Body of pancreas (tissue), 4 donors: ENCODE measurements around the gene ROBO1. TPM values are rescaled to one million over a fixed set of nuclear protein-coding genes. Genes with fewer than 3 reads are reported as not detected.

ENCODE experiments used
- ATAC-seq: fragments of 150-250 bp; one replicate; pipeline ENCODE4 v1.9.1; 2016
- DNase-seq, 4 donors: peaks; one replicate each; pipeline ENCODE4 v3.0.0-alpha.2; 2019
- H3K27ac ChIP-seq, 4 donors: fragments of 200-600 bp; sonication (generic); 1 replicate in 3 of 4; 2 replicates in 1 of 4; pipeline versions ENCODE4 v1.5.1 to v1.6.1; 2016 to 2019; ENCODE audit warnings: mild to moderate bottlenecking in 1 of 4, mixed read lengths in 1 of 4, moderate library complexity in 1 of 4
- H3K27me3 ChIP-seq, 2 donors: fragments of 200-600 bp; sonication (generic); one replicate each; pipeline ENCODE4 v1.6.0; 2016; ENCODE audit warnings: mild to moderate bottlenecking in 1 of 2
- H3K36me3 ChIP-seq, 2 donors: fragments of 200-600 bp; sonication (generic); replicated peaks in 1 of 2; 2 replicates each; pipeline ENCODE4 v1.5.1; 2016; ENCODE audit warnings: low read depth in 2 of 2; ENCODE audit not compliant: insufficient read depth in 1 of 2
- H3K4me1 ChIP-seq: fragments of 200-600 bp; sonication (generic); one replicate; pipeline ENCODE4 v1.6.0; 2016
- H3K4me3 ChIP-seq, 2 donors: fragments of 200-600 bp; sonication (generic); 1 replicate in 1 of 2; 2 replicates in 1 of 2; pipeline ENCODE4 v1.5.1; 2016 to 2019
- H3K9me3 ChIP-seq, 3 donors: fragments of 200-600 bp; sonication (generic); 1 replicate in 2 of 3; 2 replicates in 1 of 3; pipeline ENCODE4 v1.5.1; 2016
- CTCF ChIP-seq, 7 experiments: fragments of 450-650 bp in 4 of 7; fragments of 200-600 bp in 3 of 7; sonication (generic) in 3 of 7; IDR thresholded peaks; one replicate each; pipeline ENCODE4 v1.5.1; 2016 to 2019; ENCODE audit warnings: antibody characterized with exemption in 7 of 7
- POLR2A ChIP-seq, 3 donors: fragments of 450-650 bp; IDR thresholded peaks; one replicate each; pipeline ENCODE4 v1.6.1; 2016; ENCODE audit warnings: antibody characterized with exemption in 3 of 3, mild to moderate bottlenecking in 2 of 3
- WGBS, 2 donors: methylation state at CpG; one replicate each; pipeline ENCODE4 v1.1.5; 2017; 5-methylcytosine and 5-hydroxymethylcytosine counted together
- intact Hi-C: fragments of 100-400 bp; cut with DNase I; formaldehyde crosslinking; loops from one replicate; pipeline ENCODE4 v1.15.1; 2023
- total RNA-seq, 2 donors: library from RNA; depleted of rRNA; stranded (reverse); fragments of >200 nt; gene quantifications; one replicate each; pipeline ENCODE4 v1.1.0, GENCODE V29; 2016

ROBO1 gene
- total RNA-seq, 2 donors from 2014 or later: 3.9 to 9.9 TPM

- H3K27me3 ChIP-seq: no peaks in the 10 kb centered on the region
- TF ChIP-seq CTCF (IDR thresholded peaks at IDR 0.05) (no peak), POLR2A (IDR thresholded peaks at IDR 0.05) (no peak)
- no peaks in the 10 kb centered on the region for H3K36me3 ChIP-seq
- DNase-seq (no peak), ATAC-seq (no peak)
- H3K4me1 ChIP-seq: peaks cover 9% of the 10 kb centered on the region
- intact Hi-C loops: no loop called here
- H3K9me3 ChIP-seq: no peaks in the 10 kb centered on the region
- WGBS, 2 donors: 81 to 83% methylated on average over 17 to 19 of the region's 19 CpGs
- H3K27ac ChIP-seq: no peak overlapping the region
- H3K4me3 ChIP-seq: no peak overlapping the region
Observed at GRCh38 chr3:78818161-78818985, 949.4 kb downstream of the ROBO1 start.

- TF ChIP-seq POLR2A (IDR thresholded peaks at IDR 0.05) (no peak), CTCF (IDR thresholded peaks at IDR 0.05) (no peak)
- DNase-seq (no peak), ATAC-seq (no peak)
- H3K27ac ChIP-seq: peak overlapping the region in 1 of 4 donors; percentile 26
- H3K36me3 ChIP-seq: no peaks in the 10 kb centered on the region
- H3K9me3 ChIP-seq: no peaks in the 10 kb centered on the region
- H3K4me3 ChIP-seq: no peak overlapping the region
- intact Hi-C loops: no loop called here
- H3K4me1 ChIP-seq: peaks cover 9% of the 10 kb centered on the region
- 55 to 56% methylated on average over 3 of the region's 3 CpGs for WGBS, 2 donors
- H3K27me3 ChIP-seq: no peaks in the 10 kb centered on the region
Observed at GRCh38 chr3:78814893-78815562, 952.8 kb downstream of the ROBO1 start.

- Histone ChIP-seq H3K4me3 (no peak overlapping the region), H3K36me3 (no peaks in the 10 kb centered on the region), H3K9me3 (no peaks in the 10 kb centered on the region), H3K4me1 (peaks cover 9% of the 10 kb centered on the region), H3K27me3 (no peaks in the 10 kb centered on the region), H3K27ac (no peak overlapping the region)
- DNase-seq: no peak
- 67 to 71% methylated on average over 3 of the region's 3 CpGs for WGBS, 2 donors
- intact Hi-C loops: no loop called here
- ATAC-seq: no peak
- TF ChIP-seq CTCF (IDR thresholded peaks at IDR 0.05) (no peak), POLR2A (IDR thresholded peaks at IDR 0.05) (no peak)
Observed at GRCh38 chr3:78812166-78812565, 955.6 kb downstream of the ROBO1 start.

GRCh38 chr3:78809966-78810365, 957.8 kb downstream of the ROBO1 start:
- no peak for TF ChIP-seq CTCF (IDR thresholded peaks at IDR 0.05)
- TF ChIP-seq POLR2A (IDR thresholded peaks at IDR 0.05): no peak
- DNase-seq (no peak), ATAC-seq (no peak)
- intact Hi-C loops: no loop called here
- Histone ChIP-seq H3K27ac (no peak overlapping the region), H3K36me3 (no peaks in the 10 kb centered on the region), H3K4me3 (no peak overlapping the region), H3K27me3 (no peaks in the 10 kb centered on the region), H3K9me3 (no peaks in the 10 kb centered on the region), H3K4me1 (peaks cover 4% of the 10 kb centered on the region)
- 84 to 91% methylated on average over 4 of the region's 4 CpGs for WGBS, 2 donors
